ENCODE results near the gene MEGF6.

The MEGF6 gene

DNA sequence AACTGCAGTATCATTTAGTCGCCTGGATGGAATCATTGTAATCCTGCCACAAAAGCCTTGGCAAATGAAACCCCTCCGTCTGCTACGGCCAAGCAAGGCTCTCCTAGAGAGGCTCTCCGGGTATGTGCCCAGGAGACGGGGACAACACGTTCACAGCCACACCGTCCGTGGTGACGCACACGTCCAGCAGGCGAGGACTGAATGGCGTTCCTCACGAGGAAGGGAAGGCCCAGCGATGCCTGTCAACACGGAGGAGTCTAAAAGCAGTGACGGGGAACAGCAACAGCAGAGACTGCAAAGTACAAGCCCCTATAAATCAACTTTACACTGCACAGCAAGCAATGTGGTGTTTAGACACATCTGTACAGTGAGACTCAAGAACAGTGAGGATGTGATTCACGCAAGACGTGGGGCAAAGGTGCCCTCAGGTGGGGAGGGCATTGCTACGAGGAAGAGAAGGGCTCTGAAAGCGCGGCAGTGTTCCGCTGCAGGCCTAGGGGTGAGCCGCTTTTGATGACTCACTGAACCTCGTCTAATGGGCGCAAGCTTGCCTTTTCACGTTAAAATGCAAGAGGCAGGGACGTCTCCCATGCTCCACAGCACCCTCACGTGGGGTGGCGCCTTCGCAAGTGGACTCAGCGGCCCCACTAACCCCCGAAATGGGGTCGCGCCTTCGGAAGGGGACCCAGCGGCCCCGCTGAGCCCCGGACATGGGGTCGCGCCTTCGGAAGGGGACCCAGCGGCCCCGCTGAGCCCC, 31.8 kb upstream of the MEGF6 start:
- no peak for DNase-seq (ENCODE audit: low read depth)

DNA sequence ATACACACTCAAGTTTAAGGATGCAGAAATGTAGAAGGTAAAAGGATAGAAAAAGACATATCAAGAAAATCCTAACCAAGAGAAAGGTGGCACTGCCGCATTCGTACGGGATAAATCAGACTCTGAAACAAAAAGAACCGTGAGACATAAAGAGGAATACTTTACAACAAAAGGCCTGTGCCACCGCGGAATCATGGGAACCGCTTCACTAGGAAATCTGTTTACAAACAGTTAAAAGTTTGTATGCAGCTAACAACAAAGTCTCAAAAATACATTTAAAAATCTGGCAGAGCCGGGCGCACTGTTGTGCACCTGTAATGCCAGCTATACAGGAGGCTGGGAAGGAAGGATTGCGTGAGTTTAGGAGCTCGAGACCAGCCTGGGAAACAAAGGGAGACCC, 30.5 kb upstream of the MEGF6 start:
- no peak for DNase-seq (ENCODE audit: low read depth)

- DNase-seq (ENCODE audit: low read depth) = no peak
Measured at GRCh38 chr1:3641046-3641760, 29.9 kb upstream of the MEGF6 start.

- DNase-seq (ENCODE audit: low read depth) = no peak
Measured at GRCh38 chr1:3640121-3640837, 29.0 kb upstream of the MEGF6 start.

DNA sequence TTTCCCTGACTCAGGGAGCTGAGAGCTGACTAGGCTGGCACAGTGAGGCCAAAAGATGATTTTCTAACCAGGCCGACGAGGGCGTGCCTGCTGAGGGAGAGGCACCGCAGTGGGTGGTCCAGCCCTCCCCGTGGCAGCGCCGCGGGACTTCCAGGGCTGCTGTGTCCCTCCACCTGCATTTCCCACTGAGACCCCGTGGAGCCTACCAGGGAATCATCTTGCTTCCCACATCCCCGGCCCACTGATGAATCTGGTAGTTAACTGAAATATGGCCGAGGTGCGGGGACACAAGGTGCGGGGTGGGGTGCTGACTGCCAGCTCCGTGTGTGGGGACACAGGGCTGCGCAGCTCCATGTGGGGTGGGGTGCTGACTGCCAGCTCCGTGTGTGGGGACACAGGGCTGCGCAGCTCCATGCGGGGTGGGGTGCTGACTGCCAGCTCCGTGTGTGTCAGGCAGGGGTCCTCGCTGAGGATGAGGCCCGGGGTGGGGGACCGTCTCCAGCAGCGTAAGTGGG, 28.1 kb upstream of the MEGF6 start:
- no peak for DNase-seq (ENCODE audit: low read depth)

GRCh38 chr1:3638676-3639075, 27.4 kb upstream of the MEGF6 start:
- DNase-seq (ENCODE audit: low read depth) = no peak

GRCh38 chr1:3638027-3638426, 26.7 kb upstream of the MEGF6 start:
- DNase-seq (ENCODE audit: low read depth) = no peak

- DNase-seq (ENCODE audit: low read depth) = no peak
Measured at GRCh38 chr1:3636531-3636930, 25.2 kb upstream of the MEGF6 start.

- DNase-seq (ENCODE audit: low read depth) = no peak
Measured at GRCh38 chr1:3636080-3636479, 24.8 kb upstream of the MEGF6 start.

DNA sequence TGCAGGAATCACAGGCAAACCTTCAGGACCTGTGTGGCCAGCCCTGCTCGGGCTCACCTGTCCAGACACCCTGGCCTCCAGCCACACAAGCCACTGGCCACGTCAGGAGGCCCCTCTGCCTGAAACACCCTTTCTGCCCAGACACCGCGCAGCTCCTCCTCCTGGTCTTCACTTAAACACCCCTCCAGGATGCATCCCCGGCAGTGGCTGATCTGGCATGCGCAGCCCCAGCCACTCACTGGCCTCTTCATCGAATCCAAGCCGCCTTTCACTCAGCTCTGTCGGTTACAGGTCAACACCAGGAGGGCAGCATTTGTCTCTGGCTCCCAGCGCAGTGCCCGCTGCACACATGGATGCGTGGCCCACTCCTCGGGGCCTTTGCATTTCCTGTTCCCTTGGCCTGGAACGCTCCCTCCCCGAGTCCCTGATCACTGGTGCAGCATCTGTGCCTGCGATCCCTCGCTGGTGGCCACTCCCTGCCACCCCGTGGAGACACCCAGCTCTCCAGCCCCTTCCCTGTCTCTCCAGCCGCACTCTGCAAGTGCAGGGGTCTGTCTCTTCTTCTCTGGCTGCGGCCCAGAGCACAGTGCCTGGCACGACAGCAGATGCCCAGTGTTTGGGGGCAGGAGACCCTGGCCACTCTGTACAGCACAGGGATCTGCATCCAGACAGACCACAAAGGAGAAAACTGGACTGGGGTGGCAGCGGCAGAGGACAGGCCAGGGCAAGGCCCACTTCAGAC, 22.9 kb upstream of the MEGF6 start:
- no peak for DNase-seq (ENCODE audit: low read depth)

- no peak for DNase-seq (ENCODE audit: low read depth)
Measured at GRCh38 chr1:3633344-3634058, 22.2 kb upstream of the MEGF6 start.

- DNase-seq (ENCODE audit: low read depth) = no peak
Measured at GRCh38 chr1:3632716-3633343, 21.5 kb upstream of the MEGF6 start.

DNA sequence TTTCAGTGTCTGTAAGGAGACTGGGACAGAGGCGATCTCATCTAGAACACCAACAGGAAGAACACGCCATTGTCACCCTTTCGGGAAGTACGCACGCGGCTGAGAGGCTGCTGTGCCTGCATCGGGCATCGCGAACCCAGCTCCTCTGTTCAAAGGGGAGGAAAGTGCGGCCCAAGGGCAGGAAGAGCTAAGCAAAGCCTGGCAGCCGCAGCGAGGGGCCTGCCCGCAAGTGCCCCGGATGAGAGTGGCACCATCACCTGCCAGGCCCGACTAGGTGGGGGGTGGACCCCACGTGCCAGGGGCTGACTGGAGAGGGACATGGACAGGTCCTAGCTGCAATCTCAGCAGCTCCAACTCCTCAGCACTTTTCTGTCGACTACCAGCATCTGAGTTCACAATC, 21.0 kb upstream of the MEGF6 start:
- DNase-seq (ENCODE audit: low read depth) = no peak

DNA sequence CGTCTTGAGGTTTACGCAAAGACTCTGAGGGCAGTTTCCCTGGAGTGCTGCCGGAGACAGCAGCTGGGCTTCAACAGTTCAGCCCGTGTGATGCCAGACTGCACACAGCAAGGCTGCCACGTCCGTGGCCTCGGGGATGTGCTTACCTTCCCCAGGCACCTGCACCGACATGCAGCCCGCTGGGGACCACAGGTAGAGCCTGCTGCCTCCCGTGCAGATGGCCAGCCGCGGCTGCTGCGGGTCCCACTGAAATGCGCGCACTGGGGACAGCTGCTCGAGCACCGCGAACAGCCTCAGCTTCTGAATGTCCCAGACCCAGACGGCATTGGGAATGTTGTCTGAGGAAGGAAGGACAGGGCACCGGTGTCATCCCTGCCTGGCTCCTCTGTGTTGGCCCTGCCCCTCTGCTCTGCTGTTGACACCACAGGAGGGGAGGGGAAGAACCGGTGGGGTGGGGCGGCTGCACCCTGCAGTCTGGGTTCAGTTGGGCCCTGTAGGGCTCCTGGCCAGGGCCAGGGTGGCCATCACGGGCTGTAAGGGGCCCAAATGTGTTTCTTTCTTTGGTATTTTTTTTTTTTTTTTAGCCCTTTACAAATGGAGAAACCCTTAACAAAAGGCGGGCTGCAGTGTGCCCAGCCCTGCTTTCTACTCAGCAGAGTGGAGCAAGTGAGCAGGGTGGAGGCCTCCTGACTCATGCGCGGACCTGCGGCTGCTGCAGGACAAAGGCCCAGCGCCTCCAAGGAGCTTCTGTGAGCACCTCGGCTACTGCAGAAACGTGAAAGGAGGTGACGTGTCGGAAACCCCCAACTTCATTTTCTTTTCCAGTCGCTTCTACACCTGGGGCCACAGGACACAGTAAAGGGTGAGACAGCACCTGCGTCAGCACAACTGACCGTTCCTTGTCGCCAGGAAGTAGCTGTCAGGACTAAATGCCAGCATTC, 20.3 kb upstream of the MEGF6 start:
- DNase-seq (ENCODE audit: low read depth) = no peak

DNA sequence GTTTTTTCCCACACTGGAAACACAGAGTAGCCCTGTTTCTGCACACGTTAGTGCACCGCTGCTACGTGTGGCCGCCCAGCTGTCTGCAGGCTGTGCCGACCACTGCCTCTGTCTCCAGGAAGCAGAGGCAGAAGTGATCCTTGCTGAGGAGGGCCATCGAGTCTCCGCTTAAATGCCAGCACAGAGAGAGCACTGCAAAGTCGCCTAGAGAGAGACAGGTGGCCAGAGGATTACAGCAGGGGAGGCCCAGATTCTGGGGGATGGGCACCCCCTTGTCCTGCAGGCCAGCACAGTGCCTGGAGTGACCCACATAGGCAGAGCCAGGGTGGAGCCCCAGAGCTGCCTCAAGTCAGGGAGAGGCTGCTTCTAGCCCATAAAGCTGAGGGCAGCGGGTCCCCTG, 19.6 kb upstream of the MEGF6 start:
- no peak for DNase-seq (ENCODE audit: low read depth)

DNA sequence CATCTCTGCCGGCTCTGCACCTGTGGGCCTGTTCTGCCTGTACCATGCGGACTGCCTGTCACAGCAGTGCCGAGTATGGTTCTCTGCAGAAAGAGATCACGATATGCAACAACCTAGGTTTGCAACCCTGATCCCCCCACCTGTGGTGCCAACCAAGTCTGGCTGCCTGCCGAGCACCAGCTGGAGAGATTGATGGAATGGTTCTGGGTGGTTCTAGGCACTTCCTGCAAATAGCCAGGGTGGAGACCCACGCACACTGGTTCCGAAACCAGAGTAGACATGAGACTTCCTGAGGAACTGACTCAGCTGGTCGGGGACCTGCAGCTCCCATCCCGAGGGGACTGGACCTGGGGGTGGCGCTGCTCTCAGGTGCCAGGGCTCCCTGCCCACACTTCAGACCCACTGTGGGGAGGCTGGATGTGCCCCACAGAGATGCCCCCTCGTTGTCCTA, 18.9 kb upstream of the MEGF6 start:
- DNase-seq (ENCODE audit: low read depth) = no peak

DNA sequence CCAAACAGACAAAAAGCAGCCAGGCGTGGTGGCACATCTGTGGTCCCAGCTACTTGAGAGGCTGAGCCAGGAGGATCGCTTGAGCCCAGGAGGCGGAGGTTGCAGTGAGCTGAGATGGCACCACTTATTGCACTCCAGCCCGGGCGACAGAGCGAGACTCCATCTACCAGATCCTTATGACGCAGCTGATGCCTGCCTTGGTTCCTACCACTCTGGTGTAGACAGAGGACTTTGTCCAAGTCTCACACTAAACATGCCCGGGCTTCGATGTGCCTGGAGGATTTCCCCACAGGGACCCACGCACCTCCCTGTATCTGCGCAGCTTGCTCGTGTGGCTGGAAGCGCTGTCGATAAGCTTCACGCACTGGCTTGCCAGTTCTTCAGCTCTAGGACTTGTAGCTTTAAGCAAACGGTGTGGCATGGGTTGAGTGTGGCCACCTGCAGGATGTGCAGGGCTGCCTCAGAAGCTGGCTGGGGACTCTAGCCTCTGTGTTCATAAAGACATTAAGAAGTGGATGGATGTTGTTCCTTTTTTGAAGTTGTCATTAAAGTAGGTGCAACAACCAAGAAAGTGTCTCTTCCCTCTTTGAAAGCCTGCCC, 18.4 kb upstream of the MEGF6 start:
- DNase-seq (ENCODE audit: low read depth) = no peak

- no peak for DNase-seq (ENCODE audit: low read depth)
Measured at GRCh38 chr1:3628445-3628844, 17.1 kb upstream of the MEGF6 start.

DNA sequence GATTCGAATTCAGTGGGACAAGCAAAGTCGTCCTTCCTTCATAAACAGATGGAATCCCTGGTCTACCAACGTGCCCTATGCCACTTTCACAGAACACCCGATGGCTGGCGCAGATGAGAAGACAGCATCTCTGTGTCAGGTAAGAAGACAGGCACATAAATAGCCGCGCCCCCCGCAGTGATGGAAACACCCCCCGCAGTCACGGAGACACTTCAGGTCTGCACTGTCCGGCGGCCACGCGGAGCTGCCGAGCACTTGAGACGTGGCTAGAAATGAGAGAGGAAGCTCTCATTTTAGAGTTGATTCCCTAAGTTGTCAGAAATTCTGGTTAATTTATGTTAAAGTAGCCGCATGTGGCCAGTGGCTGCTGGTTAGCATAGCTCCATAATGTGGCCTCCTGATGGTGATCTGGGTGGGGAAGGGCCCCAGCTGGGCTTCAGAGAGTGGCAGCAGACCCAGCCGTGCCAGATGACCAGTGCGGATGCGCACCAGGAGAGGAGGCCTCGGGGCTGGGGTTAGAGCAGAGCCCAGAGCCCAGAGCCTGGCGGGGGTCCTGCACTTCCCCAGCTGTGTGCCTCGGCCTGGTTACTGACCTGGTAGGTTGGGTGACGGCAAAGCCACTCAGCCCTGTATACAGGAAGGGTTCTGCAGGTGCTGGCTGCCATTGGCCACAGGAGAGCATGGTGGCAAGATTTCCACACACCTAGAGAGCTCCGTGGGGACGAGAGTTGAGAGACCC, 16.4 kb upstream of the MEGF6 start:
- no peak for DNase-seq (ENCODE audit: low read depth)
